HT-29 (cell line): ENCODE results near the gene CCDC28A. TPM values are rescaled to one million over a fixed set of nuclear protein-coding genes. Genes with fewer than 3 reads are reported as not detected.

ENCODE experiments used
- DNase-seq: peaks from one replicate; pipeline ENCODE4 v3.0.0-alpha.2; 2015; ENCODE audit warnings: low spot score
- total RNA-seq: library from RNA; depleted of rRNA; stranded (reverse); fragments of >200 nt; shearing (Covaris generic); gene quantifications from 2 replicates; pipeline ENCODE4 v1.2.3, GENCODE V29; 2014; rRNA removed

Gene CCDC28A
- total RNA-seq, 1 experiment from 2014 or later, result 8.4 TPM

DNA sequence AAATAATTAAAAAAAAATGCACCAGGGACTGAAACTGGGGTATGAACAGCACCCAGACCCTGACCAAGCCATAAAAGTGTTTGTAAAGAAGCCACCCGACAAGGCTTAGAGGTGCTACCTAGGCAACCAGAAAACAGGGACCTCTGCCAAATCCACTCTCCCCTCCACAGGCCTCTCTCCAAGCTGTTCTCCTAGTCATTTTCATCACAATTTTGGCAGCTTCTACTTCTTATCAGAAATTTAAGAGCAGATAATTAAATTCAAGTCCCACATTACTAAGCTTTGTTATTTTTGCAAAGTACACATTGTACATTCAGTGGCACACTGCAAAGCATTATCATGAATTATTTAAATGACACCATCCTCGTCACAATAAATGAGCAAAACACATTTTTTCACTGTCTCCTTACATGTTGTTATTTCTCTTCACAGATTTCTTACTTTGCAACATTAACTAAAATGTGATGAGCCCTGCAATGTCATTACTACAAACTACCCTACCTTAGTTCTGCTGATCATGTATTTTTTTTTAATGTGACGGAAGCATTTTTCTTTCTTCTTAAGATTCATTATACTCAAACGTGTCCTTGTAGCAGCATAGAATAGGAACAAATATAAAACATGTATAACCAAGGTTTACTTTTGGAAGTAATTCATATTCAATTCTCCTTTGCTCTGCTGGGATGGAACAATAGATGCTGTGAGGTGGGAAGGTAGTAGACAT lies 60.4 kb downstream of the CCDC28A start:
- no peak for DNase-seq

DNA sequence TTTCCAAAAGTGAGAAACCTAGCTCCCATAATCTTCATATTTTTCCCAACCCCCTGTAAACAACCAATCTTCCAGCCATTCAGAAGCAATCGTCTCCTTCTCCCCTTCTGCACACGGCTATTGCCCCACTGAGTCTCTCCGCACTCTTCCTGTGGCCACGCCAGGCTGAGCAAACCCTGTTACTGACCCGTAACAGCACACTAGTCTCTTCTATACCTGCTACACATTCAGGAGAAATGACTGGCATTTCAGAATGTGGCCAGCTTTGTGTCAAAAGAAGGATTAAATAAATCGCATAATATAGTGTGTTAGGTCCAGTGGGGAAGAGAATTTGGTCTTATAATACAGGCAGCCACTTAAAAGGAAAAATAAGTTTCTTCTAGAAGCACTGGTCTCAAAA lies 63.7 kb downstream of the CCDC28A start:
- no peak for DNase-seq

Other genes with a start within 250 kb of the CCDC28A start
- not detected in 2 replicates for gene ECT2L, start 22.3 kb downstream of the CCDC28A start, total RNA-seq
- gene REPS1, start 214.5 kb downstream of the CCDC28A start, total RNA-seq, result 22.1 and 24.7 TPM in 2 replicates